Stomach (tissue), 9 donors: Measurements from ENCODE around the gene IQCE. TPM values are rescaled to one million over a fixed set of nuclear protein-coding genes. Genes with fewer than 3 reads are reported as not detected.

ENCODE experiments used
- DNase-seq, 2 donors: peaks; one replicate each; pipeline versions ENCODE4 v3.0.0 to v3.0.0-alpha.2; 2013 to 2019
- H3K27ac ChIP-seq, 5 donors: fragments of 200-600 bp in 4 of 5; sonication (generic) in 4 of 5; one replicate each; pipeline ENCODE4 v1.5.1; 2013 to 2019; ENCODE audit warnings: mild to moderate bottlenecking in 1 of 5, moderate library complexity in 1 of 5
- H3K27me3 ChIP-seq, 3 donors: fragments of 200-600 bp; sonication (generic); one replicate each; pipeline ENCODE4 v1.5.1; 2017 to 2019; ENCODE audit warnings: mixed run types in 1 of 3
- H3K36me3 ChIP-seq, 4 donors: fragments of 200-600 bp; sonication (generic); 1 replicate in 3 of 4; 2 replicates in 1 of 4; pipeline ENCODE4 v1.5.1; 2016 to 2019
- H3K4me1 ChIP-seq, 4 donors: fragments of 200-600 bp; sonication (generic); one replicate each; pipeline ENCODE4 v1.5.1; 2016 to 2019
- H3K4me3 ChIP-seq, 4 donors: fragments of 200-600 bp; sonication (generic) in 3 of 4; one replicate each; pipeline ENCODE4 v1.5.1; 2016 to 2019; ENCODE audit warnings: mild to moderate bottlenecking in 1 of 4
- H3K9me3 ChIP-seq, 4 donors: fragments of 200-600 bp; sonication (generic); one replicate each; pipeline ENCODE4 v1.5.1; 2016 to 2019
- CTCF ChIP-seq, 7 experiments: fragments of 450-650 bp in 4 of 7; fragments of 200-600 bp in 3 of 7; sonication (generic) in 3 of 7; IDR thresholded peaks; one replicate each; pipeline ENCODE4 v1.5.1; 2016 to 2019; ENCODE audit warnings: antibody characterized with exemption in 7 of 7, control low read depth in 2 of 7, mild to moderate bottlenecking in 1 of 7
- EP300 ChIP-seq: sonication (generic); formaldehyde crosslinking; IDR thresholded peaks from one replicate; pipeline ENCODE4 v1.6.1; 2017; ENCODE audit warnings: antibody characterized with exemption
- POLR2A ChIP-seq, 4 donors: fragments of 450-650 bp; IDR thresholded peaks; one replicate each; pipeline ENCODE4 v1.6.1; 2016; ENCODE audit warnings: antibody characterized with exemption in 4 of 4, control low read depth in 2 of 4, mild to moderate bottlenecking in 1 of 4, moderate library complexity in 1 of 4
- POLR2AphosphoS5 ChIP-seq, 3 donors: sonication (generic); formaldehyde crosslinking; IDR thresholded peaks; one replicate each; pipeline ENCODE4 v1.6.1; 2016; ENCODE audit warnings: antibody characterized with exemption in 3 of 3
- WGBS, 5 donors: extraction: QIAGEN DNeasy Blood & Tissue Kit in 3 of 5; methylation state at CpG; one replicate each; pipeline versions ENCODE4 v1.1.5 to v1.1.7; 2013 to 2018; 5-methylcytosine and 5-hydroxymethylcytosine counted together
- intact Hi-C: fragments of 100-400 bp; cut with DNase I; formaldehyde crosslinking; loops from one replicate; pipeline ENCODE4 v1.15.1; 2023; ENCODE audit warnings: low total_unique reads
- polyA plus RNA-seq, 3 donors: library from polyadenylated mRNA; stranded (reverse); fragments of 200-250 nt; gene quantifications; one replicate each; pipeline ENCODE4 v1.2.3, GENCODE V29; 2013
- total RNA-seq, 5 donors: library from RNA; depleted of rRNA; stranded (reverse); fragments of >200 nt; gene quantifications; one replicate each; pipeline versions ENCODE4 v1.1.0 to v1.2.3, GENCODE V29; 2014 to 2016
- donor health status: healthy with polysubstance abuse.
- donor health status: Bipolar disorder and iron deficiency.
- donor health status: healthy.

The IQCE gene
- total and polyA plus RNA-seq, 8 donors: 1.8 to 248 (median 10.9) TPM

GRCh38 chr7:2540133-2540532, 18.6 kb upstream of the IQCE start:
- Histone ChIP-seq H3K4me3 (no peak overlapping the region), H3K27ac (no peak overlapping the region), H3K36me3 (peaks cover 61 to 80% (median 77%) of the 10 kb centered on the region in 4 donors), H3K4me1 (no peaks in the 10 kb centered on the region), H3K9me3 (no peaks in the 10 kb centered on the region), H3K27me3 (no peaks in the 10 kb centered on the region)
- TF ChIP-seq POLR2AphosphoS5 (IDR thresholded peaks at IDR 0.05): no peak
- TF ChIP-seq EP300: no peak
- no peak for TF ChIP-seq CTCF (IDR thresholded peaks at IDR 0.05)
- TF ChIP-seq POLR2A (IDR thresholded peaks at IDR 0.05): no peak
- no peak for DNase-seq
- intact Hi-C loops: no loop called here
- WGBS, 5 donors: 87 to 94% (median 87%) methylated on average over 5 to 7 of the region's 7 CpGs

GRCh38 chr7:2540641-2541051, 18.1 kb upstream of the IQCE start:
- intact Hi-C loops: no loop called here
- H3K9me3 ChIP-seq: no peaks in the 10 kb centered on the region
- H3K4me3 ChIP-seq: no peak overlapping the region
- H3K27me3 ChIP-seq: no peaks in the 10 kb centered on the region
- no peak for TF ChIP-seq CTCF (IDR thresholded peaks at IDR 0.05)
- TF ChIP-seq POLR2AphosphoS5 (IDR thresholded peaks at IDR 0.05): no peak
- peaks cover 63 to 84% (median 82%) of the 10 kb centered on the region in 4 donors for H3K36me3 ChIP-seq
- no peak for DNase-seq
- no peak overlapping the region for H3K27ac ChIP-seq
- no peaks in the 10 kb centered on the region for H3K4me1 ChIP-seq
- 88 to 95% (median 92%) methylated on average over 13 to 19 of the region's 19 CpGs for WGBS, 5 donors

GRCh38 chr7:2541291-2542010, 17.3 kb upstream of the IQCE start:
- intact Hi-C loops: no loop called here
- Histone ChIP-seq H3K4me3 (no peak overlapping the region), H3K36me3 (peaks cover 71 to 92% (median 90%) of the 10 kb centered on the region in 4 donors)

More at GRCh38 chr7:2541291-2542010, 17.3 kb upstream of the IQCE start:
- WGBS, 5 donors: 91 to 96% (median 94%) methylated on average over 11 to 40 of the region's 40 CpGs
- Histone ChIP-seq H3K4me1 (no peaks in the 10 kb centered on the region), H3K27me3 (no peaks in the 10 kb centered on the region), H3K9me3 (no peaks in the 10 kb centered on the region), H3K27ac (no peak overlapping the region)
- TF ChIP-seq POLR2A (IDR thresholded peaks at IDR 0.05) (no peak), POLR2AphosphoS5 (IDR thresholded peaks at IDR 0.05) (no peak), CTCF (IDR thresholded peaks at IDR 0.05) (no peak), EP300 (no peak)
- DNase-seq: no peak
